SK-N-SH (cell line): ENCODE measurements around the gene GNL2. TPM values are rescaled to one million over a fixed set of nuclear protein-coding genes. Genes with fewer than 3 reads are reported as not detected.

ENCODE experiments used
- CTCF ChIA-PET: fragments of 300-600, 350-600 bp; formaldehyde crosslinking; extraction: SDS; loops from one replicate; lab custom pipeline; 2021; lab: Yijun Ruan, JAX
- POLR2A ChIA-PET: fragments of 350-600 bp; sonication (Branson Sonifier 250); formaldehyde crosslinking; extraction: SDS; loops from one replicate; lab custom pipeline; 2020; ENCODE audit warnings: antibody characterized with exemption, inconsistent platforms; lab: Yijun Ruan, JAX
- DNase-seq: peaks from one replicate; pipeline ENCODE4 v3.0.0; 2012
- H2AFZ ChIP-seq: fragments of 200-600 bp; sonication (generic); 2 replicates; pipeline ENCODE4 v1.8.1; 2016; ENCODE audit warnings: antibody characterized with exemption, mild to moderate bottlenecking, low read depth
- H3F3A ChIP-seq: fragments of 200-600 bp; sonication (generic); replicated peaks from 2 replicates; pipeline ENCODE3; 2016; ENCODE audit warnings: antibody characterized with exemption, mild to moderate bottlenecking; ENCODE audit not compliant: insufficient read depth
- H3K27ac ChIP-seq, 2 experiments: fragments of 200-500 bp in 1 of 2; fragments of 200-600 bp in 1 of 2; sonication (Bioruptor generic) in 1 of 2; sonication (generic), shearing (Covaris generic) in 1 of 2; 2 replicates each; pipeline versions ENCODE4 v1.5.1 to v1.6.1; 2014 to 2016; ENCODE audit warnings: low read depth in 2 of 2, inconsistent platforms in 1 of 2, low read length in 1 of 2, mild to moderate bottlenecking in 1 of 2, mixed read lengths in 1 of 2
- H3K27me3 ChIP-seq: fragments of 200-600 bp; sonication (generic), shearing (Covaris generic); 2 replicates; pipeline ENCODE4 v1.6.1; 2016; ENCODE audit warnings: mixed run types; ENCODE audit not compliant: insufficient read depth
- H3K36me3 ChIP-seq, 2 experiments: fragments of 200-500 bp in 1 of 2; fragments of 200-600 bp in 1 of 2; sonication (Bioruptor generic) in 1 of 2; sonication (generic) in 1 of 2; replicated peaks in 1 of 2; 2 replicates each; pipeline versions ENCODE3 to v1.5.1; 2014 to 2016; ENCODE audit warnings: low read length in 1 of 2, mild to moderate bottlenecking in 1 of 2; ENCODE audit not compliant: insufficient read depth in 2 of 2, control insufficient read depth in 1 of 2
- H3K4me1 ChIP-seq, 2 experiments: fragments of 200-500 bp in 1 of 2; fragments of 200-600 bp in 1 of 2; sonication (Bioruptor generic) in 1 of 2; sonication (generic), shearing (Covaris generic) in 1 of 2; 2 replicates each; pipeline versions ENCODE4 v1.5.1 to v1.6.1; 2014 to 2016; ENCODE audit warnings: low read depth in 1 of 2, low read length in 1 of 2, mixed run types in 1 of 2; ENCODE audit not compliant: insufficient read depth in 2 of 2, control insufficient read depth in 1 of 2
- H3K4me2 ChIP-seq: fragments of 200-600 bp; sonication (generic), shearing (Covaris generic); 2 replicates; pipeline ENCODE4 v1.6.1; 2017; ENCODE audit warnings: mixed run types
- H3K4me3 ChIP-seq, 2 experiments: fragments of 200-500 bp in 1 of 2; fragments of 200-600 bp in 1 of 2; sonication (Bioruptor generic) in 1 of 2; sonication (generic), shearing (Covaris generic) in 1 of 2; 2 replicates each; pipeline versions ENCODE4 v1.5.1 to v1.8.1; 2014 to 2016; ENCODE audit warnings: low read depth in 2 of 2, inconsistent platforms in 1 of 2, low read length in 1 of 2, mild to moderate bottlenecking in 1 of 2, mixed read lengths in 1 of 2, moderate library complexity in 1 of 2
- H3K79me2 ChIP-seq: fragments of 200-600 bp; sonication (generic); 2 replicates; pipeline ENCODE4 v1.8.1; 2017; ENCODE audit warnings: mild to moderate bottlenecking; ENCODE audit not compliant: insufficient read depth
- H3K9ac ChIP-seq: fragments of 200-600 bp; sonication (generic); 2 replicates; pipeline ENCODE4 v1.6.1; 2017; ENCODE audit warnings: mixed run types
- H3K9me2 ChIP-seq: fragments of 200-600 bp; sonication (generic); 2 replicates; pipeline ENCODE4 v1.6.1; 2017; ENCODE audit warnings: mixed run types
- H3K9me3 ChIP-seq: fragments of 200-600 bp; sonication (generic); 2 replicates; pipeline ENCODE4 v1.6.1; 2017; ENCODE audit warnings: mixed run types, mild to moderate bottlenecking, moderate library complexity
- H4K20me1 ChIP-seq: fragments of 200-600 bp; sonication (generic); 2 replicates; pipeline ENCODE4 v1.6.1; 2017; ENCODE audit warnings: mild to moderate bottlenecking, mixed run types; ENCODE audit not compliant: insufficient read depth
- CHD2 ChIP-seq: fragments of 150-350 bp; IDR thresholded peaks from 2 replicates; pipeline ENCODE4 v1.6.1; 2018; ENCODE audit warnings: low read length; ENCODE audit not compliant: partially characterized antibody
- EP300 ChIP-seq, 2 experiments: IDR thresholded peaks; 2 replicates each; pipeline versions ENCODE4 v1.4.0 to v1.6.1; 2012; ENCODE audit warnings: borderline replicate concordance in 1 of 2, low read depth in 1 of 2, low read length in 1 of 2
- FOXM1 ChIP-seq: IDR thresholded peaks from 2 replicates; pipeline ENCODE4 v1.4.0; 2012; ENCODE audit warnings: low read depth, mild to moderate bottlenecking
- GABPA ChIP-seq: IDR thresholded peaks from 2 replicates; pipeline ENCODE4 v1.4.0; 2012; ENCODE audit warnings: low read depth, mild to moderate bottlenecking
- MXI1 ChIP-seq: IDR thresholded peaks from 2 replicates; pipeline ENCODE4 v1.6.1; 2012; ENCODE audit warnings: mild to moderate bottlenecking, low read depth, low read length, improper control_type of control experiment
- POLR2AphosphoS5 ChIP-seq: IDR thresholded peaks from 2 replicates; pipeline ENCODE4 v1.6.1; 2012; ENCODE audit warnings: low read depth, low read length
- RAD21 ChIP-seq: IDR thresholded peaks from 2 replicates; pipeline ENCODE4 v1.6.1; 2012; ENCODE audit warnings: mild to moderate bottlenecking, low read length
- RCOR1 ChIP-seq: fragments of 150-350 bp; IDR thresholded peaks from 2 replicates; pipeline ENCODE4 v1.6.1; 2017; ENCODE audit warnings: antibody characterized with exemption, low read length
- RXRA ChIP-seq: IDR thresholded peaks from 2 replicates; pipeline ENCODE4 v1.4.0; 2012; ENCODE audit warnings: low read depth, mild to moderate bottlenecking, borderline replicate concordance
- SIN3A ChIP-seq: IDR thresholded peaks from 2 replicates; pipeline ENCODE4 v1.6.1; 2012; ENCODE audit warnings: low read depth, mild to moderate bottlenecking, low read length, moderate library complexity, borderline replicate concordance
- TAF1 ChIP-seq: IDR thresholded peaks from 2 replicates; pipeline ENCODE4 v1.6.1; 2012; ENCODE audit warnings: low read depth, mild to moderate bottlenecking, low read length, moderate library complexity, borderline replicate concordance
- YY1 ChIP-seq: IDR thresholded peaks from 2 replicates; pipeline ENCODE4 v1.4.0; 2012; ENCODE audit warnings: low read depth, mild to moderate bottlenecking
- WGBS: methylation state at CpG from one replicate; pipeline ENCODE4 v1.1.6; 2017; ENCODE audit warnings: low lambda C conversion rate; 5-methylcytosine and 5-hydroxymethylcytosine counted together
- polyA plus RNA-seq, 3 experiments: library from polyadenylated mRNA; depleted of rRNA; stranded (reverse); fragments of >200 nt; gene quantifications; 2 replicates each; pipeline ENCODE4 v1.2.3, GENCODE V29; 2012
- TF ChIP-seq, protein P1 (sequence below): IDR thresholded peaks from 2 replicates; pipeline ENCODE4 v1.4.0; 2012; ENCODE audit warnings: low read depth, borderline replicate concordance
- TF ChIP-seq, protein P2 (sequence below): IDR thresholded peaks from 2 replicates; pipeline ENCODE4 v1.6.1; 2012; ENCODE audit warnings: mild to moderate bottlenecking, low read depth, low read length, moderate library complexity
- TF ChIP-seq, protein P3 (sequence below): fragments of 150-350 bp; IDR thresholded peaks from 2 replicates; pipeline ENCODE4 v1.6.1; 2017; ENCODE audit warnings: antibody characterized with exemption, low read length, low read depth, borderline replicate concordance
- TF ChIP-seq, protein P4 (sequence below): IDR thresholded peaks from 2 replicates; pipeline ENCODE4 v1.4.0; 2012; ENCODE audit warnings: low read depth
- TF ChIP-seq, protein P5 (sequence below): fragments of 150-350 bp; IDR thresholded peaks from 2 replicates; pipeline ENCODE4 v1.6.1; 2016; ENCODE audit warnings: mild to moderate bottlenecking, low read depth, low read length

Gene GNL2
- polyA plus RNA-seq (2012; rRNA removed): 37.6 and 43.7 TPM in 2 replicates
- polyA plus RNA-seq (2012; cell fraction: cytosol; rRNA removed): 36.9 and 49.6 TPM in 2 replicates
- 53.7 and 98.1 TPM in 2 replicates for polyA plus RNA-seq (2012; cell fraction: nucleus; rRNA removed)

DNA sequence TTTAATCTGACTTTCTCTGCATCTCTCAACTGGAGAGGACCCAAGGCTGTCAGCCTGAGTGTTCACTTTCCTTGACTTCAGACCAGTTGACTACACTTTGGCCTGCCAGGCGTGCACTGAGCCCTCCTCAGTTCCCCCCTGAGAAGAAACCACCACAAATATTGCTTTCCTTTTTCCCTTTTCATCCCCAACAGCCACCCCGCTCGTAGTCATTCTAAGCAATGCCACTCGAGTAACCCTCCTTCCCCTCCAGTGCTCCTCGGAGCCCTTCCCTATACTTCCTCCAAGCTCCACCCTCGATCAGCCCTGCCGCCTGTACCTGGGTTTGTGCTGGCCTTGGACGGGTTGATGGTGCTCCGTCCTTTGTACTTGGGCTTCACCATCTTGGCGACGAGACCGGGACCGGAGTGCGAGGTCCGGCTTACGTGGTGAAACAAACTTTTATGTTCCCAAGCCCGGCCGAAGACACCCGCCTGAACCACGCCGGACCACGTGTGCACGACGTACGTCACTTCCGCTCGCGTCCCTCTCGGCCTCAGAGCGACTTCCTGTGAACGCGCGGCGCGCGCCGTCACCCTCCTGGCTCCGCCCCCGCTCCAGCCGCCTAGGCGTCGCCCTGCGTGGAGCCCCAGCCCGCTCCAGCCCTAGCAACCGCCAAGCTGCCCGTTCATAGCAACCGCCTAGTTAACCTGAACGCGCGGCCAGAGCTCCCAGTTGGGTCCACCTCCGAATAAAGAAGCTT is at the start of gene GNL2:
Gene GNL2, minus strand, starts transcription at position 498 of the 742 bp plus-strand sequence. Its CDS starts 115 bp downstream, at position 383.
- CTCF ChIA-PET: interaction anchor here (0.9 to 1.5 kb wide), 3 partner anchors 9 to 87 kb away, joined by 3 to 12 read pairs (median 4); no protein-coding TSS in a partner anchor
- Histone ChIP-seq H3F3A (no peaks in the 10 kb centered on the region), H3K27ac (peak within 1 kb of the TSS; percentile 77 to 80), H3K9ac (peak within 1 kb of the TSS; percentile 86), H3K27me3 (no peaks in the 10 kb centered on the region), H3K4me2 (peak within 1 kb of the TSS; percentile 99), H2AFZ (peak within 1 kb of the TSS; percentile 95), H4K20me1 (peaks cover 8% of the 10 kb centered on the region), H3K36me3 (peaks cover 24 to 30% of the 10 kb centered on the region in 2 experiments), H3K4me1 (peaks cover 10 to 24% of the 10 kb centered on the region in 2 experiments; a peak in 3 of 4 replicates), H3K79me2 (peaks cover 43% of the 10 kb centered on the region)
- POLR2A ChIA-PET: interaction anchor here (0.8 to 1.4 kb wide), 3 partner anchors 95 to 111 kb away, joined by 3 to 6 read pairs (median 3); partner anchors contain the start of gene CDCA8
- DNase-seq: peak; percentile 96
- WGBS: under 1% methylated on average over 27 of the region's 51 CpGs
- TF ChIP-seq GABPA: peak; percentile 89
- TF ChIP-seq, protein P1, sequence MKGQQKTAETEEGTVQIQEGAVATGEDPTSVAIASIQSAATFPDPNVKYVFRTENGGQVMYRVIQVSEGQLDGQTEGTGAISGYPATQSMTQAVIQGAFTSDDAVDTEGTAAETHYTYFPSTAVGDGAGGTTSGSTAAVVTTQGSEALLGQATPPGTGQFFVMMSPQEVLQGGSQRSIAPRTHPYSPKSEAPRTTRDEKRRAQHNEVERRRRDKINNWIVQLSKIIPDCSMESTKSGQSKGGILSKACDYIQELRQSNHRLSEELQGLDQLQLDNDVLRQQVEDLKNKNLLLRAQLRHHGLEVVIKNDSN: peak; percentile 95
- TF ChIP-seq TAF1: peak; percentile 68; the same call in 1 of the 2 replicates
- TF ChIP-seq, protein P2, sequence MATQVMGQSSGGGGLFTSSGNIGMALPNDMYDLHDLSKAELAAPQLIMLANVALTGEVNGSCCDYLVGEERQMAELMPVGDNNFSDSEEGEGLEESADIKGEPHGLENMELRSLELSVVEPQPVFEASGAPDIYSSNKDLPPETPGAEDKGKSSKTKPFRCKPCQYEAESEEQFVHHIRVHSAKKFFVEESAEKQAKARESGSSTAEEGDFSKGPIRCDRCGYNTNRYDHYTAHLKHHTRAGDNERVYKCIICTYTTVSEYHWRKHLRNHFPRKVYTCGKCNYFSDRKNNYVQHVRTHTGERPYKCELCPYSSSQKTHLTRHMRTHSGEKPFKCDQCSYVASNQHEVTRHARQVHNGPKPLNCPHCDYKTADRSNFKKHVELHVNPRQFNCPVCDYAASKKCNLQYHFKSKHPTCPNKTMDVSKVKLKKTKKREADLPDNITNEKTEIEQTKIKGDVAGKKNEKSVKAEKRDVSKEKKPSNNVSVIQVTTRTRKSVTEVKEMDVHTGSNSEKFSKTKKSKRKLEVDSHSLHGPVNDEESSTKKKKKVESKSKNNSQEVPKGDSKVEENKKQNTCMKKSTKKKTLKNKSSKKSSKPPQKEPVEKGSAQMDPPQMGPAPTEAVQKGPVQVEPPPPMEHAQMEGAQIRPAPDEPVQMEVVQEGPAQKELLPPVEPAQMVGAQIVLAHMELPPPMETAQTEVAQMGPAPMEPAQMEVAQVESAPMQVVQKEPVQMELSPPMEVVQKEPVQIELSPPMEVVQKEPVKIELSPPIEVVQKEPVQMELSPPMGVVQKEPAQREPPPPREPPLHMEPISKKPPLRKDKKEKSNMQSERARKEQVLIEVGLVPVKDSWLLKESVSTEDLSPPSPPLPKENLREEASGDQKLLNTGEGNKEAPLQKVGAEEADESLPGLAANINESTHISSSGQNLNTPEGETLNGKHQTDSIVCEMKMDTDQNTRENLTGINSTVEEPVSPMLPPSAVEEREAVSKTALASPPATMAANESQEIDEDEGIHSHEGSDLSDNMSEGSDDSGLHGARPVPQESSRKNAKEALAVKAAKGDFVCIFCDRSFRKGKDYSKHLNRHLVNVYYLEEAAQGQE: peak; percentile 24; the same call in 1 of the 2 replicates
- no peak for TF ChIP-seq RXRA
- TF ChIP-seq CHD2: peak; percentile 29
- 0 out of 2 replicates have a peak, but pooled peaks have one; percentile 5 for TF ChIP-seq RCOR1
- TF ChIP-seq, protein P3, sequence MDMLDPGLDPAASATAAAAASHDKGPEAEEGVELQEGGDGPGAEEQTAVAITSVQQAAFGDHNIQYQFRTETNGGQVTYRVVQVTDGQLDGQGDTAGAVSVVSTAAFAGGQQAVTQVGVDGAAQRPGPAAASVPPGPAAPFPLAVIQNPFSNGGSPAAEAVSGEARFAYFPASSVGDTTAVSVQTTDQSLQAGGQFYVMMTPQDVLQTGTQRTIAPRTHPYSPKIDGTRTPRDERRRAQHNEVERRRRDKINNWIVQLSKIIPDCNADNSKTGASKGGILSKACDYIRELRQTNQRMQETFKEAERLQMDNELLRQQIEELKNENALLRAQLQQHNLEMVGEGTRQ: peak; percentile 71
- TF ChIP-seq FOXM1: no peak
- TF ChIP-seq, protein P4, sequence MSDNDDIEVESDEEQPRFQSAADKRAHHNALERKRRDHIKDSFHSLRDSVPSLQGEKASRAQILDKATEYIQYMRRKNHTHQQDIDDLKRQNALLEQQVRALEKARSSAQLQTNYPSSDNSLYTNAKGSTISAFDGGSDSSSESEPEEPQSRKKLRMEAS: peak; percentile 99
- TF ChIP-seq POLR2AphosphoS5: peak; percentile 94
- TF ChIP-seq SIN3A: 0 out of 2 replicates have a peak, but pooled peaks have one; percentile 89
- TF ChIP-seq EP300 (IDR thresholded peaks at IDR 0.05; ENCODE audit: borderline replicate concordance in 1 of 2, low read depth in 1 of 2, low read length in 1 of 2): no peak
- peak; percentile 99 for TF ChIP-seq MXI1
- TF ChIP-seq, protein P5, sequence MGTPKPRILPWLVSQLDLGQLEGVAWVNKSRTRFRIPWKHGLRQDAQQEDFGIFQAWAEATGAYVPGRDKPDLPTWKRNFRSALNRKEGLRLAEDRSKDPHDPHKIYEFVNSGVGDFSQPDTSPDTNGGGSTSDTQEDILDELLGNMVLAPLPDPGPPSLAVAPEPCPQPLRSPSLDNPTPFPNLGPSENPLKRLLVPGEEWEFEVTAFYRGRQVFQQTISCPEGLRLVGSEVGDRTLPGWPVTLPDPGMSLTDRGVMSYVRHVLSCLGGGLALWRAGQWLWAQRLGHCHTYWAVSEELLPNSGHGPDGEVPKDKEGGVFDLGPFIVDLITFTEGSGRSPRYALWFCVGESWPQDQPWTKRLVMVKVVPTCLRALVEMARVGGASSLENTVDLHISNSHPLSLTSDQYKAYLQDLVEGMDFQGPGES: no peak
- no peak for TF ChIP-seq RAD21
- no peak for TF ChIP-seq YY1
- TF ChIP-seq, all 33 proteins: peak for 11
- Histone ChIP-seq H3K9me2 (no peaks in the 10 kb centered on the region), H3K9me3 (no peaks in the 10 kb centered on the region), H3K4me3 (peak within 1 kb of the TSS; percentile 84 to 87)
